ENCODE results near the gene SNX17. TPM values are rescaled to one million over a fixed set of nuclear protein-coding genes. Genes with fewer than 3 reads are reported as not detected.

Gene SNX17
- total and polyA plus RNA-seq, 2 of the 13 experiments (the other 11 are each of a cell fraction or from before 2014, with no cell fraction given), result 75.0 to 109 TPM

GRCh38 chr2:27322766-27323595 lies 47.4 kb upstream of the SNX17 start, which contains the start of gene MPV17 (continued):
- TF ChIP-seq, protein P1, sequence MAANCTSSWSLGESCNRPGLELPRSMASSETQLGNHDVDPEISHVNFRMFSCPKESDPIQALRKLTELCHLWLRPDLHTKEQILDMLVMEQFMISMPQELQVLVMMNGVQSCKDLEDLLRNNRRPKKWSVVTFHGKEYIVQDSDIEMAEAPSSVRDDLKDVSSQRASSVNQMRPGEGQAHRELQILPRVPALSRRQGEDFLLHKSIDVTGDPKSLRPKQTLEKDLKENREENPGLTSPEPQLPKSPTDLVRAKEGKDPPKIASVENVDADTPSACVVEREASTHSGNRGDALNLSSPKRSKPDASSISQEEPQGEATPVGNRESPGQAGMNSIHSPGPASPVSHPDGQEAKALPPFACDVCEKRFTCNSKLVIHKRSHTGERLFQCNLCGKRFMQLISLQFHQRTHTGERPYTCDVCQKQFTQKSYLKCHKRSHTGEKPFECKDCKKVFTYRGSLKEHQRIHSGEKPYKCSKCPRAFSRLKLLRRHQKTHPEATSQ (CRISPR knock-in tag; IDR thresholded peaks at IDR 0.05; ENCODE audit: borderline replicate concordance), result 0 out of 2 replicates have a peak, but pooled peaks have one; percentile 22
- TF ChIP-seq ZNF800 (CRISPR knock-in tag; IDR thresholded peaks at IDR 0.05) (peak; percentile 76; the same call in 1 of the 2 replicates), SRF (IDR thresholded peaks at IDR 0.05; ENCODE audit: low read depth, low read length) (no peak), ZFP37 (CRISPR knock-in tag; IDR thresholded peaks at IDR 0.05; ENCODE audit: borderline replicate concordance) (peak; percentile 71; the same call in 1 of the 2 replicates), RFXANK (CRISPR knock-in tag; IDR thresholded peaks at IDR 0.05) (0 out of 2 replicates have a peak, but pooled peaks have one; percentile 26), ZNF407 (CRISPR knock-in tag; IDR thresholded peaks at IDR 0.05; ENCODE audit: not compliant biosample characterization) (no peak), ZNF672 (CRISPR knock-in tag; IDR thresholded peaks at IDR 0.05) (no peak), RBM39 (IDR thresholded peaks at IDR 0.05; ENCODE audit: low read depth, low read length, poor library complexity, severe bottlenecking) (peak; percentile 93), GATAD1 (CRISPR knock-in tag; IDR thresholded peaks at IDR 0.05) (peak; percentile 97), ZNF775 (CRISPR knock-in tag; IDR thresholded peaks at IDR 0.05; ENCODE audit: borderline replicate concordance) (no peak), SCMH1 (CRISPR knock-in tag; IDR thresholded peaks at IDR 0.05; ENCODE audit: borderline replicate concordance) (no peak), BATF2 (CRISPR knock-in tag; IDR thresholded peaks at IDR 0.05) (no peak), ZNF121 (CRISPR knock-in tag; IDR thresholded peaks at IDR 0.05) (no peak), ZNF644 (CRISPR knock-in tag; IDR thresholded peaks at IDR 0.05; ENCODE audit: low read depth) (no peak), RXRA (CRISPR knock-in tag; IDR thresholded peaks at IDR 0.05) (peak; percentile 79; the same call in 1 of the 2 replicates)
- TF ChIP-seq, protein P2, sequence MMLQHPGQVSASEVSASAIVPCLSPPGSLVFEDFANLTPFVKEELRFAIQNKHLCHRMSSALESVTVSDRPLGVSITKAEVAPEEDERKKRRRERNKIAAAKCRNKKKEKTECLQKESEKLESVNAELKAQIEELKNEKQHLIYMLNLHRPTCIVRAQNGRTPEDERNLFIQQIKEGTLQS (CRISPR knock-in tag; IDR thresholded peaks at IDR 0.05), result peak; percentile 49

Data from HepG2 (cell line).